Measurements from ENCODE around the gene TCTA.

TCTA gene

GRCh38 chr3:49424816-49425215 is 12.6 kb downstream of the TCTA start:
- TF ChIP-seq MAX (IDR thresholded peaks at IDR 0.05) (no peak), YY1 (IDR thresholded peaks at IDR 0.05; ENCODE audit: low read depth) (no peak), CEBPB (IDR thresholded peaks at IDR 0.05) (no peak), CREB1 (IDR thresholded peaks at IDR 0.05; ENCODE audit: low read depth) (no peak)

- no peak for TF ChIP-seq RAD21 (IDR thresholded peaks at IDR 0.05; ENCODE audit: low read depth)
Measured at GRCh38 chr3:49427586-49427985, 15.4 kb downstream of the TCTA start.

- TF ChIP-seq RAD21 (IDR thresholded peaks at IDR 0.05; ENCODE audit: low read depth) (no peak), CREB1 (IDR thresholded peaks at IDR 0.05; ENCODE audit: low read depth) (no peak), TEAD4 (IDR thresholded peaks at IDR 0.05) (no peak)
Measured at GRCh38 chr3:49428752-49429080, 16.5 kb downstream of the TCTA start.

GRCh38 chr3:49434731-49435130 is 22.5 kb downstream of the TCTA start:
- TF ChIP-seq NFIC (IDR thresholded peaks at IDR 0.05) (no peak), EP300 (IDR thresholded peaks at IDR 0.05; ENCODE audit: borderline replicate concordance) (no peak), RAD21 (IDR thresholded peaks at IDR 0.05; ENCODE audit: low read depth) (no peak), TCF12 (IDR thresholded peaks at IDR 0.05; ENCODE audit: low read depth) (no peak), USF1 (IDR thresholded peaks at IDR 0.05) (no peak), MAX (IDR thresholded peaks at IDR 0.05) (no peak), TEAD4 (IDR thresholded peaks at IDR 0.05) (no peak), EGR1 (IDR thresholded peaks at IDR 0.05) (no peak), FOXM1 (IDR thresholded peaks at IDR 0.05; ENCODE audit: borderline replicate concordance, low read depth) (no peak), REST (IDR thresholded peaks at IDR 0.05; ENCODE audit: low read depth) (no peak), ZBTB7A (IDR thresholded peaks at IDR 0.05; ENCODE audit: low read depth) (no peak), CEBPB (IDR thresholded peaks at IDR 0.05) (no peak), TAF1 (IDR thresholded peaks at IDR 0.05; ENCODE audit: low read depth) (no peak), CREB1 (IDR thresholded peaks at IDR 0.05; ENCODE audit: low read depth) (no peak), YY1 (IDR thresholded peaks at IDR 0.05; ENCODE audit: low read depth) (no peak)

GRCh38 chr3:49445391-49445790 is 33.2 kb downstream of the TCTA start:
- TF ChIP-seq EGR1 (IDR thresholded peaks at IDR 0.05) (no peak), REST (IDR thresholded peaks at IDR 0.05; ENCODE audit: low read depth) (no peak), TAF1 (IDR thresholded peaks at IDR 0.05; ENCODE audit: low read depth) (no peak), YY1 (IDR thresholded peaks at IDR 0.05; ENCODE audit: low read depth) (no peak), MAX (IDR thresholded peaks at IDR 0.05) (no peak), CEBPB (IDR thresholded peaks at IDR 0.05) (no peak)

GRCh38 chr3:49453621-49454020 is 41.4 kb downstream of the TCTA start:
- TF ChIP-seq NFIC (IDR thresholded peaks at IDR 0.05): no peak
- TF ChIP-seq EGR1 (IDR thresholded peaks at IDR 0.05): no peak
- no peak for TF ChIP-seq YY1 (IDR thresholded peaks at IDR 0.05; ENCODE audit: low read depth)
- no peak for TF ChIP-seq TAF1 (IDR thresholded peaks at IDR 0.05; ENCODE audit: low read depth)
- no peak for TF ChIP-seq MAX (IDR thresholded peaks at IDR 0.05)

- no peak for TF ChIP-seq USF1 (IDR thresholded peaks at IDR 0.05)
- TF ChIP-seq ZBTB7A (IDR thresholded peaks at IDR 0.05; ENCODE audit: low read depth): no peak
- TF ChIP-seq RAD21 (IDR thresholded peaks at IDR 0.05; ENCODE audit: low read depth): peak; percentile 79
Measured at GRCh38 chr3:49454458-49454857, 42.2 kb downstream of the TCTA start.

Measured in Ishikawa (cell line).